ENCODE results near the gene GSDMA.

DNA sequence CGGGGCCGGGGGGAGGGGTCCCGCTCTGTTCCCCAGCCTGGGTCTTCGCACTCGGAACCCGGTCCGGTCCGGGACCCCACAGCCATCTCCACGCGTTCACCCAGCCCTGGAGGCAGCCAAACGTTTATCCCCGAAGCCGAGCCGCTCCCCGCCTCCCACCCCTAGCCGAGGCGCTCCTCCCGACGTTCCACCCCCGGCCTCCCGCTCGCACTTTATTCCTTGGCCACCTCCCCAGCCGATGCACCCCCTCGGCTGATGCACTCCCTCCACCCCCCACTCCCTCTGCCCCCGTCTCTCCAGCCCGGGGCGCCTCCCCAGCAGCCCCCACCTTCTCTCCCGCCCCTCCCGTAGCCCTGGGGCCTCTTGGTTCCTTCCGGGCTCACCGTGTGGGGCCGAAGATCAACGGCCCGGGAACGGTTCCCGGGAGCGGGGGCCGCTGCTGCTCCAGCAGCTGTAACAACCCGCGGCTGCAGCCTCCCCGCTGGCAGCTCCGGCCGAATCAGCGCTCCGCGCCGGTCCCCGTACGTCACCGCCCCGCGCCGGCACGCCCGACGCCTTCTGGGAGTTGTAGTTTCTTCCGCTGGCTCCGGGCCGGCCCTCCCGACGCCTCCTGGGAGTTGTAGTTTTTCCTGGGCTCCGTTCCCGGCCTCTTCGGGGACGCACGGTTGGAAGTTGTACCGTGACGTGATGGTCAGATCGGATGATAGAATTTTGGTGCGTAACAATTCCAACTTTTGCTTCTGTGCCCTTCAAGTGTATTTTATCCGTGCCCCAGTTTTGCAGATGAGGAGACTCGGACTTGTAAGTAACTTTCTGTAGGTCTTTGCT lies 35.5 kb upstream of the GSDMA start, which contains the start of the genes LRRC3C and ORMDL3:
- TF ChIP-seq, protein P1, sequence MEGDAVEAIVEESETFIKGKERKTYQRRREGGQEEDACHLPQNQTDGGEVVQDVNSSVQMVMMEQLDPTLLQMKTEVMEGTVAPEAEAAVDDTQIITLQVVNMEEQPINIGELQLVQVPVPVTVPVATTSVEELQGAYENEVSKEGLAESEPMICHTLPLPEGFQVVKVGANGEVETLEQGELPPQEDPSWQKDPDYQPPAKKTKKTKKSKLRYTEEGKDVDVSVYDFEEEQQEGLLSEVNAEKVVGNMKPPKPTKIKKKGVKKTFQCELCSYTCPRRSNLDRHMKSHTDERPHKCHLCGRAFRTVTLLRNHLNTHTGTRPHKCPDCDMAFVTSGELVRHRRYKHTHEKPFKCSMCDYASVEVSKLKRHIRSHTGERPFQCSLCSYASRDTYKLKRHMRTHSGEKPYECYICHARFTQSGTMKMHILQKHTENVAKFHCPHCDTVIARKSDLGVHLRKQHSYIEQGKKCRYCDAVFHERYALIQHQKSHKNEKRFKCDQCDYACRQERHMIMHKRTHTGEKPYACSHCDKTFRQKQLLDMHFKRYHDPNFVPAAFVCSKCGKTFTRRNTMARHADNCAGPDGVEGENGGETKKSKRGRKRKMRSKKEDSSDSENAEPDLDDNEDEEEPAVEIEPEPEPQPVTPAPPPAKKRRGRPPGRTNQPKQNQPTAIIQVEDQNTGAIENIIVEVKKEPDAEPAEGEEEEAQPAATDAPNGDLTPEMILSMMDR (tag by site-specific recombination; IDR thresholded peaks at IDR 0.05): 0 out of 2 replicates have a peak, but pooled peaks have one; percentile 11
- TF ChIP-seq ZNF658 (tag by site-specific recombination; IDR thresholded peaks at IDR 0.05): no peak
- no peak; the same call in 1 of the 2 replicates for TF ChIP-seq ZSCAN4 (tag by site-specific recombination; IDR thresholded peaks at IDR 0.05)
- TF ChIP-seq, protein P2, sequence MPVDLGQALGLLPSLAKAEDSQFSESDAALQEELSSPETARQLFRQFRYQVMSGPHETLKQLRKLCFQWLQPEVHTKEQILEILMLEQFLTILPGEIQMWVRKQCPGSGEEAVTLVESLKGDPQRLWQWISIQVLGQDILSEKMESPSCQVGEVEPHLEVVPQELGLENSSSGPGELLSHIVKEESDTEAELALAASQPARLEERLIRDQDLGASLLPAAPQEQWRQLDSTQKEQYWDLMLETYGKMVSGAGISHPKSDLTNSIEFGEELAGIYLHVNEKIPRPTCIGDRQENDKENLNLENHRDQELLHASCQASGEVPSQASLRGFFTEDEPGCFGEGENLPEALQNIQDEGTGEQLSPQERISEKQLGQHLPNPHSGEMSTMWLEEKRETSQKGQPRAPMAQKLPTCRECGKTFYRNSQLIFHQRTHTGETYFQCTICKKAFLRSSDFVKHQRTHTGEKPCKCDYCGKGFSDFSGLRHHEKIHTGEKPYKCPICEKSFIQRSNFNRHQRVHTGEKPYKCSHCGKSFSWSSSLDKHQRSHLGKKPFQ (tag by site-specific recombination; IDR thresholded peaks at IDR 0.05): no peak
- no peak for TF ChIP-seq RBAK (tag by site-specific recombination; IDR thresholded peaks at IDR 0.05)
- no peak for TF ChIP-seq ZNF211 (tag by site-specific recombination; IDR thresholded peaks at IDR 0.05; ENCODE audit: low read depth)
- TF ChIP-seq ZBTB26 (tag by site-specific recombination; optimal IDR thresholded peaks at IDR 0.05): peak; percentile 50
- no peak for TF ChIP-seq ZNF239 (tag by site-specific recombination; IDR thresholded peaks at IDR 0.05)
- peak; percentile 43 for TF ChIP-seq KLF16 (tag by site-specific recombination; IDR thresholded peaks at IDR 0.05)
- TF ChIP-seq ZNF223 (tag by site-specific recombination; IDR thresholded peaks at IDR 0.05): 0 out of 2 replicates have a peak, but pooled peaks have one; percentile 18
- TF ChIP-seq, protein P3, sequence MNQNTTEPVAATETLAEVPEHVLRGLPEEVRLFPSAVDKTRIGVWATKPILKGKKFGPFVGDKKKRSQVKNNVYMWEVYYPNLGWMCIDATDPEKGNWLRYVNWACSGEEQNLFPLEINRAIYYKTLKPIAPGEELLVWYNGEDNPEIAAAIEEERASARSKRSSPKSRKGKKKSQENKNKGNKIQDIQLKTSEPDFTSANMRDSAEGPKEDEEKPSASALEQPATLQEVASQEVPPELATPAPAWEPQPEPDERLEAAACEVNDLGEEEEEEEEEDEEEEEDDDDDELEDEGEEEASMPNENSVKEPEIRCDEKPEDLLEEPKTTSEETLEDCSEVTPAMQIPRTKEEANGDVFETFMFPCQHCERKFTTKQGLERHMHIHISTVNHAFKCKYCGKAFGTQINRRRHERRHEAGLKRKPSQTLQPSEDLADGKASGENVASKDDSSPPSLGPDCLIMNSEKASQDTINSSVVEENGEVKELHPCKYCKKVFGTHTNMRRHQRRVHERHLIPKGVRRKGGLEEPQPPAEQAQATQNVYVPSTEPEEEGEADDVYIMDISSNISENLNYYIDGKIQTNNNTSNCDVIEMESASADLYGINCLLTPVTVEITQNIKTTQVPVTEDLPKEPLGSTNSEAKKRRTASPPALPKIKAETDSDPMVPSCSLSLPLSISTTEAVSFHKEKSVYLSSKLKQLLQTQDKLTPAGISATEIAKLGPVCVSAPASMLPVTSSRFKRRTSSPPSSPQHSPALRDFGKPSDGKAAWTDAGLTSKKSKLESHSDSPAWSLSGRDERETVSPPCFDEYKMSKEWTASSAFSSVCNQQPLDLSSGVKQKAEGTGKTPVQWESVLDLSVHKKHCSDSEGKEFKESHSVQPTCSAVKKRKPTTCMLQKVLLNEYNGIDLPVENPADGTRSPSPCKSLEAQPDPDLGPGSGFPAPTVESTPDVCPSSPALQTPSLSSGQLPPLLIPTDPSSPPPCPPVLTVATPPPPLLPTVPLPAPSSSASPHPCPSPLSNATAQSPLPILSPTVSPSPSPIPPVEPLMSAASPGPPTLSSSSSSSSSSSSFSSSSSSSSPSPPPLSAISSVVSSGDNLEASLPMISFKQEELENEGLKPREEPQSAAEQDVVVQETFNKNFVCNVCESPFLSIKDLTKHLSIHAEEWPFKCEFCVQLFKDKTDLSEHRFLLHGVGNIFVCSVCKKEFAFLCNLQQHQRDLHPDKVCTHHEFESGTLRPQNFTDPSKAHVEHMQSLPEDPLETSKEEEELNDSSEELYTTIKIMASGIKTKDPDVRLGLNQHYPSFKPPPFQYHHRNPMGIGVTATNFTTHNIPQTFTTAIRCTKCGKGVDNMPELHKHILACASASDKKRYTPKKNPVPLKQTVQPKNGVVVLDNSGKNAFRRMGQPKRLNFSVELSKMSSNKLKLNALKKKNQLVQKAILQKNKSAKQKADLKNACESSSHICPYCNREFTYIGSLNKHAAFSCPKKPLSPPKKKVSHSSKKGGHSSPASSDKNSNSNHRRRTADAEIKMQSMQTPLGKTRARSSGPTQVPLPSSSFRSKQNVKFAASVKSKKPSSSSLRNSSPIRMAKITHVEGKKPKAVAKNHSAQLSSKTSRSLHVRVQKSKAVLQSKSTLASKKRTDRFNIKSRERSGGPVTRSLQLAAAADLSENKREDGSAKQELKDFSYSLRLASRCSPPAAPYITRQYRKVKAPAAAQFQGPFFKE (tag by site-specific recombination; IDR thresholded peaks at IDR 0.05; ENCODE audit: borderline replicate concordance): no peak
- peak; percentile 51 for TF ChIP-seq KLF10 (tag by site-specific recombination; IDR thresholded peaks at IDR 0.05)
- no peak for TF ChIP-seq ZNF521 (tag by site-specific recombination; IDR thresholded peaks at IDR 0.05)
